HG03520 (cell line): ENCODE data around the gene PBX3.

Experiments
- ATAC-seq: cut with Tn5 transposase; IDR thresholded peaks from one replicate; pipeline ENCODE4 v1.9.1; 2021; ENCODE audit warnings: mild to moderate bottlenecking, moderate library complexity; ENCODE audit not compliant: unreplicated experiment

Gene PBX3

DNA sequence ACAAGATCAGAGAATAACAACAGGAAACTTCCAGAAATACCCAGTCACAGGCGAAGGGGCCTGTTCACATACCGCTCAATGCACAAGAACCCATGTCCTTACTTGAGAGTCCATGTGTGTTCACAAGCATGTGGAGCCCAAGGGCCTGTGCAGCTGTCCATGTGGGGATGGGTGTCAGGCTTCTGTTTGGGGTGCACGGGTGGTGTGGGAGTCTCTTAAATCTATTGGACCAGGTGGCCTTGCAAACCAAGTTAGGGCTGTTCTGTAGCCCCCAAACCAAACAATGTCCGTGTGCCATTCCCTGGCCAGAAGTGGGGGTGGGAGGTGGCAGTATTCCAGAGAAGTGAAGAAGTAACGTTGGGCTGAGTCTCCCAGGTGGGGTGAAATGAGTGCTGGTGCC, 222.3 kb downstream of the PBX3 start:
- no peak for ATAC-seq

DNA sequence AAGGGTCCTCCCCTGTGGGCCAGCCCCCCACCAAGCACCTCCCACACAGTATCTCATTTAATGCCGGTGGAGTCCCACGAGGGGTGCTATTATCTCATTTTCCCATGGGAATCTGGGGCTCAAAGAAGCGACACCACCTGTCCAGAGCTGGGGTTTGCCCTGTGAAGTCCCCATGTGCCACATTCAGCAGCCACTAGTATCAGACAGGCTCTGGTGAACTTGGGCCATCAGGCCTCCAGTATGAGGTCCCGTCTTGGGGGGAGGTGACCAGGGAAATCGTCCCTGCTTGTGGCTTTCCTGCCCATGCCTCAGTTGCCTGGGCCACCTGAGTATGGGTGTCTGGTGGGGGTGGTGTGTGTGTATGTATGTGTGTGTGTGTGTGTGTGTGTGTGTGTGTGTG, 222.7 kb downstream of the PBX3 start:
- no peak for ATAC-seq

DNA sequence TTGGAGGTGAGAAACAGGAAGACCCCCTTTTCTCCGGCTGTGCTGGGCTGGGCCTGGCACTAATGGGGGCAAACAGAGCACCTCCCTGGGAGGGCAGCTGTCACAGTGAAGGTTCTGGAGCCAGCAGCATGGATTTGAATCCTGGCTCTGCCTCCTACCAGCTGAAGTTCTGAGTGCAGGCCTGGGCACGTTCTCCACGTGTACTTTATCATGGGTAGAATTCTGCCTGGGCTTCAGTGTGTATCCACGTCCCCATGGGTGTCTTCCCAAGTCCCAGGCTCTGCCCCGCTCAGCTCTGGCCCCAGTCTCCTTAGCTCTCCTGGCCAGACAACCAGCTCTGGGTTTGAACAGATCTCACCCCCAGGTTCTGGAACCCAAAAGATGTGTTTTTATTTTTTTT, 223.2 kb downstream of the PBX3 start:
- ATAC-seq, result no peak

DNA sequence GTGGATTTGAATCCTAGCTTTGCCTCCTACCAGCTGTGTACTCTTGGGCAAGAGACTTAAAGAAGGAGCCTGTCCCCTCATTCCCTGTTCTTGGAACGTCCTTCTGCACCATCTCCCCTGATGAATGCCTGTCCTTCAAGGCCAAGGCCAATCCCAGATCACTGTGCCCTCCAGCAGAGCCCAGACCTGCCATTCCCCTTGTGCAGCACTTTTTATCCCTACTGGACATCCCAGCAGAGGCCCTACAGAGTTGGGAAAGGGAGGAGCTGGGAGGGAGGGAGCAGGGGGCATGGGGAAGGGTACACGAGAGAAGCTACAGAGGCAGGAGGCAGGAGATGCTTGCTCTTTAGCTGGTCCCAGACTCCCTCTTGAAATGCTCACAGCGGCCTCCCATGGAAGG, 223.9 kb downstream of the PBX3 start:
- no peak for ATAC-seq

DNA sequence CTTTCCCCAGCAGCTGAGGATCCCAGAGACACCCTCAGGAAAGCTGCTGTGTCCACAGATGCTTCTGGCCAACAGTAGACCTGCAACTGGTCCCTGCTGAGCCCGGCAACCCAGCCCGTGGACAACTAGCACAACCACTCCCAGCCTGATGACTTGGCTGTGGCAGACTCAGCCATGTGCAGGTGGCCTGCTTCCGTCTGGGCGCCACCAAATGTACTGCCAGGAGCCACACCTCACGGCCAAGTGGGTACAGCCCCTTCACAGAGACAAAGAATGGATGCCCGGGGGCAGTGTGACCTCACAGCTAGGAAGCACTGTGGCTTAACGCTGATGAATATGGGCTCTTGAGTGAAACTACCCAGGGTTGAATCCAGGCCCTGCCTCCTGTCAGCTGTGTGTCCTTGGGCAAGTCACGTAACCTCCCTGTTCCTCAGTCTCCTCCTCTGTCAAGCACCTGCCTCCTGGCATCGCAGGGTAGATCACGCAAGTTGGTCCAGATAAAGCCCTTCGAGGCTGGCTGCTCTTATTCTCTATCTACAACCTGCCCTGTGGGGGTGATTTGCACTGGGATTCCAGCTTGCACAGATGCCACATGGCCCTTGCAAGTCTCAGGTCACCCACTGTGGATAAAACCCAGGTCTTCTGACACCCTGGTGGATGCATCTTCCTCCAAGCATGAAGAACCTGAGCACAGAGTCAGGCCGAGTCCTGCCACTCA, 225.0 kb downstream of the PBX3 start:
- no peak for ATAC-seq

DNA sequence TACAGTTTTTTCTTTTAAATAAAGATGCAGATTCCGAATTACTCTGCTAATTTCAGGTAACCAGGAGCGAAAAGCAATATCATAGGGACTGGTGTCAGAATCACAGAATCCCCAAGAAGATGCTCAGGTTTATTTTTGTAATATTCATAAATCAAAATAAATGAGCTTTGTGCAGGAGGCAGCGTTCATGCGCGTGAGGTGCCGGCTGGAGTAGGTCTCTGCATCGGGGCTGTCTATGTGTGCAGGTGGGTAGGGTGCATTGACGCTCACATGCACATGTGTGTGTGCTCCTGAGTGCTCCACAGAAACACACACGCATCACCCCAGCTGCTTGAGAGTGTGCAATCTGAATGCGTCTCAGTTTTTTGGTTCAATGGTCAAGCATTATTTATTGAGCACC, 226.4 kb downstream of the PBX3 start:
- no peak for ATAC-seq

DNA sequence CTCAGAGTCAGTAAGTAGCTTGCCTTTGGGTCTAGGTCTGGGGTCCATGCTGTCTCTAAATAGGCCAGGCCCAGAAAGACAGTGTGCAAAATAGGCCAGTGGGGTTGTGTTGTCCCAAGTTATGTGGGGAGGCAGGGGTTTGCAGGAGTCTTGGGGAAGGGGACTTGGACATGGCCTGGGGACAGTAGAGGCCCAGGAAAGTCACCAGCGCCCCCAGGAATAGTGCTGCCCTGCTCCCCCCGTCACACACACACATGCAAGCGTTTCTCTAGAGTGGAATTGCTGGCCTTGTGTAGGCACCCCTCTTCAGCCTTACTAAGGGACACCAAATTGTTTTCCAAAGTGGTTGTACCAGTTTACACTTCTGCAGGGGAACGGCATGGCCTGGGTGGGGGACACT, 227.5 kb downstream of the PBX3 start:
- no peak for ATAC-seq

DNA sequence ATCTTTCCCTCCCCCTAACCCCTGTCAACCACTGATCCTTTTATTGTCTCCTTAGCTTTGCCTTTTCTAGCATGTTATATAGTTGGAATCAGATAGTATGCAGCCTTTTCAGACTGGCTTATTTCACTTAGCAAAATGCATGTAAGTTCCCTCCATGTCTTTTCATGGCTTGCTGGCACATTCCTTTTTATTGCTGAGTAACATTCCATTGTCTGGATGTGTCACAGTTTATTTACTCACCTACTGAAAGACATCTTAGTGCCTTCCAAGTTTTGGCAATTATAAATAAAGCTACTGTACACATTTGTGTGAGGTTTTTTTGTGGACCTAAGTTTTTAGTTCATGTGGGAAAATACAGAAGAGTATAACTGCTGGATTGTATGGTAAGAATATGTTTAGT, 230.1 kb downstream of the PBX3 start:
- ATAC-seq, result no peak

DNA sequence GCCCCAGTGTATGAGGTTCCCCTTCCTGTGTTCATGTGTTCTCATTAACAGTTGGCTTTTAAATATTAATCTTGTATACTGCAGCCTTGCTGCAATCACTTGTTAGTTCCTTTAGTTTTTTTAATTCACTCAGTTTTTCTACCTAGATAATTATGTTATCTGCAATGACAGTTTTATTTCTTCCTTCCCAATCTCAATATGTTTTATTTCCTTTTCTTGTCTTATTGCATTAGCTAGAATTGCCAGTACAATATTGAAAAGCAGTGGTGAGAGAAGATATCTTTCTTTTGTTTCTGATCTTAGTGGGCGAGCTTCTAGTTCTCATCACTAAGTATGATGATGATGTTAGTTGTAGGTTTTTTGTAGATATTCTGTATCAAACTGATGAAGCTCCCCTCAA, 232.2 kb downstream of the PBX3 start:
- ATAC-seq, result no peak

DNA sequence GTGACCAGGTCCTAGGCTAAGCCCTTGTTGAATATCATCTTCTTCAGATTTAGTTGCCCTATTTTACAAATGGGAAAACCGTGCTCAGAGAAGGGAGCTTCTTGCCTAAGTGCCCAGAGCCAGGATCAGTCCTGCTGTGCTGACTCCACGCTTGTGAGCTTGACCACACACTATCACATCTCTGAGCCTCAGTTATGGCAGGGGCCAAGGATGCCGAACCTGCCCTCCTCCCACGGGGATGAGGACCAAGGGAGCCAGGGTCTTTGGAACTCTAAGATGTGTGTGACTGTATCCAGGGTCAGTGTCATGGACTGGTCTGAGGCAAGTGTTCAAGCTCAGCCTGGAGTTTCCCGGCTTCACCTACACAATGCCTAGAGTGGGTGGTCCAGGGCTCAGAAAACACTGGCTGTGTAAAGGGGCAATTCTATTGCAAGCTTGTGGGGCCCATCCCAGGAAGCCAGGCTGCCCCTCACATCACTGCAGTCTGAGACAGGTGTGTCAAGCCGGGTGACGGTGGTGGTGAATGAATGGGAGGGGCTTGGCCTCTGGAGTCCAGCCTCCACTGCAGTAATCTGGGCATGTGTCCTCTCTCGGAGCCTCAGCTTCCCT, 235.7 kb downstream of the PBX3 start:
- ATAC-seq, result no peak

DNA sequence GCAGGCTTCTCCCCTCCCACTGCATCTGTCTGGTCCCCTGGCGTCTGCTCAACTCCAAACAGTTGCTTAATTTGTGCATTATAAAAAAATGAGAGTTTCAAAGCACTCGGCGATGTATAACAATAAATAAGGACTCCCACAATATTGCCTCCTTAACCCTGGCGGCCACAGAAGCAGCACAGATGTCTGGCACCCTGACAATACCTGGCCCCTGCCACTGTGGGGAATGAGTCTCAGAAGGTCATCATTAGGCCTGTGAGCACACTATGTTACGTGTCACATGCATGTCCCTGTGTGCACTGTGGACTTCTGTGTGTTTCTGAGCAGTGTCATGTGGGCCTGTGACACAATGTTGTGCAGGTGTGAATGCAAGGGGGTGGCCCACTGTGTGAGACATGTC, 236.5 kb downstream of the PBX3 start:
- ATAC-seq, result no peak

DNA sequence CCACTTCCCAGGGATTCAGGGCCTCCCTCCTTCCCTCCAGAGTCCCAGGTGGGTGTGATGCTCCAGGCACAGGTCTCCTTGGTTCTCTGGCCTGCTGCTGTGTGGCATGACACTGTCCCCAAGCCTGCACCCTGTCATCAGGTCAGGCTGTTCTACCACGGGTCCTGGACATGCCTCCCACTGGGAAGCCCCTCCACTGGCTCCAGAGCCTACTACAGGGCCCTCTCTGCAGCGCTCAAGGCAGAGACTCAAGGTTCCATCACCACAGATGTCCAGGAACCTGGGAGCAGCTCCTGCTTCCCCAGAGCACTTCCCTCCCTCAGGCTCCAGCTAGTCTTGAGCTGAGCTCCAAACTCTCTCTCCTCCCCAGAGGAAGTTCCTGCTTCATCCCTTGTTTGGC, 237.3 kb downstream of the PBX3 start:
- ATAC-seq, result no peak

DNA sequence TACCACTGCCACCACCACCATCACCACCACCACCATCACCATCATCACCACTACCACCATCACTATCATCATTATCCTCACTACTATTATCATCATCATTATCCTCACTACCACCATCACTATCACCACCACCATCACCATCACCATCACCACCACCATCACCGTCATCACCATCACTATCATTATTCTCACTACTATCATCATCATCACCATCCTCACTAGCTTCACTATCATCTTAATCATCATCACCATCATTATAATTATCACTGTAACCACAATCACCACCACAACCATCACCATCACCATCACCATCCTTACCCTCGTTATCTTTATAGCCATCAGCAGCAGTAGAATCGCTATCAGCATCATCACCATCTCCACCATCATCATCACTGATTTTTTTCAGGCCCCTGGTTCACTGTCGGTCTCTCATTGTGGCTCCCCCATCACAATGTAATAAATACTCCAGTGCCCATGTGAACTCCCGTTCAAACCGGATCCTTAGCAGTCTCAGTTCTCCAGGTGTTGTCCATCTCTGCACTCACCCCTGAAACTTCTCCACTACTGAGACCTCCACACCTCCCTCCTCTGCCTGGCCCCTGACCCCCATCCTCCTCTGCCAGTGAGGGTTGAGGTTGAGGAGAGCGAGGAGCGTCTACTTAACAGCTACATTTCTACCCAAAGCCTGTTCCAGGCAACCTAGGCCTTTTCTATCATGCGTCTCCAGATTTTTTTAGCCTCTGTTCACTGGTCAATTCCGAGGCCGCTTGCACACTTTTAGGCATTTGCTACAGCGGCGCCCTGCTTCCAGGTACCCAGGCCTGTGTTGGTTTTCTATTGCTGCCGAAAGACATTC, 238.2 kb downstream of the PBX3 start:
- ATAC-seq, result no peak

DNA sequence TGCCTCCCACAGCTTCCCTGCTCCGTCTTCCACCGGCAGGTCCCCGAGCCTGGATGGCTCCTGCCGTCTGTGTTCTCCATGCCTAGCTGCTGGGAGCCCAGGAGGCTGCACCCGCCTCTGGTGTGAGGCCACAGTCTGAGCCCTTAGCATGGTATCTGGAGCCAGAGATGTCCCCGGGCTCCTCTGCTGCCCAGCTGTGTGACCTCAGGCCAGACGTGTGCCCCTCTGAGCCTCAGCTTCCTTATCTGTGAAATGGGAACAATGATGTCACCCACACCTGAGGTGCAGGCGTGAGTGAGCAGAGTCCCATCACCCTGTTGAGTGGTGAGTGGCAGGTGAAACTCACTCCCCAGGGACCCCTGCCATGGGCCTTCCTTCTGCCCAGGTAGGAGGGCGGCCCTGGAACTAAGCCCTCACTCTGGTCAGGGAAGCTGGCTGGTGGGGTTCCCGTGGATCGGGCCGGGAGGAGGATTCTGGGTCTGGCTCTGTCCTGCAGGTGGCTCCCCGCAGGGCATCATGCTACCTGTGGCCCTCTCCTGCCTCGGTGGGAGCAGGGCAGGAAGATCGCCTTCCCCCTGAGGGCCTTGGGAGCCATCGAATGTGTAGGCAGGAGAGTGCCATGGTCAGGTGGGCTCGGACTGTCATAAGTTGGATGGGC, 239.0 kb downstream of the PBX3 start:
- ATAC-seq, result no peak

DNA sequence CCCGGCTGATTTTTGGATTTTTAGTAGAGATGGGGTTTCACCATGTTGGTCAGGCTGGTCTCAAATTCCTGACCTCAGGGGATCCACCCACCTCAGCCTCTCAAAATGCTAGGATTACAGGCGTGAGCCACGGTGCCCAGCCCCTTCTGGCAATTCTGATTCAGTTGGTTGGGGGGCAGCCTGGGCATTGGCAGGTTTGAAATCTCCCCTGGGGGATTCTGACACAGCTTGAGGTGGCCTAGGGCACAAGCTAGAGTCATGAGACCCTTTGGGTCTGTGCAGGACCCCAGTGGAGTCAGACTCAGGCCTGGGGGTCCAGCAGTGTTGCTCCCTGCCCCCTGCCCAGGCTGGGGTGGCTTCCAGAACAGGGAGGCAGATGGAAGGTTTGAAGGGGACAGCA, 239.8 kb downstream of the PBX3 start:
- no peak for ATAC-seq

DNA sequence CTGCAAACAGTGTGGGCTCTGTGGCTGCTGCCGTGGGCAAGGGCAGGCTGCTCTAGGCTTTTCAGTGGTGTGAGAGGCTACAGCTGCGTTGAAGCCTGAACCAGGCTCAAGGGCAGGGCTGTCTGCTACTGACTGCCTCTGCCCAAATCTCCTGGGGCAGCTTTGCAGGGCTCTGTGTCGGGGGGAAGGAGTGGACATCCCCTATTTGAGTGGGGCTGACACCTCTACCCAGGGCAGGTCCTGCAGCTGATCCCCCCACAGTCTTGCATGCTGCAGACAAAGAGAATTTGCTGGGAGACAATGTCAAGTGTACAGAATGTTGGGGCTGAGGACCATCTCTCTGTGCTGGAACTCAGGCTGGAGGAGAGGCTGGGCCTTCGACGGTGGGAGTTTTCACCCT, 240.2 kb downstream of the PBX3 start:
- ATAC-seq, result no peak

DNA sequence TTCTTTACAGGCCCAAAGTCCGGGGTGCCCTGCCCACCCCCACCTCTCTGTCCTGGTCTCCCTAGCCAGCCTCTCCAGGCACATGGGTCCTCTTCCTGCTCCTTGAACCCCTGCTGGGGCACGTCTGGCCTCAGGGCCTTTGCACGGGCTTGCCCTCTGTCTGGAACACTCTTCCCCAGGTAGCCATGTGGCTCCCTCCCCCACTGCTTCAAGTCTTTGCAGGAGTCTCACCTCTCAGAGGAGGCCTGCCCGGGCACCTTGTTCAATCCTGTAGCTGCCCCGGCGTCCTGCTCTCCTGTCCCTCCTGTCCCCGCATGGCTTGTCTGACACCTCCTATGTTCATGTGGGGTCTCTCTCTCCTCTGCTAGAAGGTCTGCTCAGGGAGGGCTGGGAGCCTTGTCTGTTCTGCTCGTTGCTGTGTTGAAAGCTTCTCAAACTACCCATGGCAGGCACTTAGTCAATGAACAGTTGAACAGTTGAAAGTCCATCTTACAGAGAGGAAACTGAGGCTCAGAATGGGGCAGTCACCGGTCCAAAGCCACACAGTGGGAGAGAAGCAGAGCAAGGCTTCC, 241.4 kb downstream of the PBX3 start:
- no peak for ATAC-seq

DNA sequence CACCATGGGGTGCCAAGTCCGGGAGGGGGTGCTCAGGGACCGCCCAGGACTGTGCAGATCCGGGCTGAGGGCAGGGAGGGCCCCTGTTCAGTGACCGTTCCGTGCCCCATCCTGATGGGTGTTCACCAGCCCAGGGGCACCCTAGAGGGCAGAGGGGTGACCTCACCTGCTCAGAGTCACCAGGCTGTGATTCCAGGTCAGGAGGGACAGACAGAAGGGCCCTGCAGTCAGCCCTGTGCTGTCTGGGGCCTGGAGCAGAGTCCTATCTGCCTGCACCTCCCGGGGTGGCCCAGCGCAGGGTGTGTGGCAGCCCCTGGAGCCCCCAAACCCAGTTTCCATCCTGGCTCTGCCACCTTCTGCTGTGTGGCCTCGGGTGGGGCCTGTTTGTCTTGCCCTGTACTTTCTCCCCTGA, 241.9 kb downstream of the PBX3 start:
- ATAC-seq, result no peak

DNA sequence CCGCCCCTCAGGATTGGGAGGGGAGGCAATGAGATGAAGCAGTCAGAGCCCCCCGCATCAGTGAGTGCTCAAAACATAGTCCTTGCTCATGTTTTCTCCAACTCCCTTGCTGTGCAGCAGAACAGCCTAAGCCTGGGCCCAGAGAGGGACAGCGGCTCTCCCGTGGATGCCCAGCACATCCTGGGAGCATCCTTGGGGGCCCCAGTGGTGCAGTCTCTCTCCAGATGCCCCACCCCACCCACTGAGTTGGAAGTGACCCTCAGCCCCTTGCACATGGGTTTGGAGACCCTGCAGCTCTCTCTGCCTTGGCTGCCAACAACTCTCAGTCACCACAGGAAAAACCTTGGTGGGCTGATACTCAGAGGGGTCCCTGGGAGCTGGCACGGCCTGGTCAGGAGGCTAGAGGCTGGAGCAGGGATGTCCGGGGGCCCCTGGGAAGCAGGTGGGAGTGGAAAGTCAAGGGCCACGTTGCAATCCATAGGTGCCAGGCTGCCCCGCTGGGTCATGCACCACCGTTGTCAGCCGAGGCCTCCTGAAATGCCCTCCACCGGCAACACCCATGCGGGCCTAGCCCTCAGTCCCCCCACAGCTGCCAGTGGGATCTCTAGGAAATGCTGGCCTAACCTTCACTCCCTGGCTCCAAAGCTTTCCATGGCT, 242.5 kb downstream of the PBX3 start:
- no peak for ATAC-seq

DNA sequence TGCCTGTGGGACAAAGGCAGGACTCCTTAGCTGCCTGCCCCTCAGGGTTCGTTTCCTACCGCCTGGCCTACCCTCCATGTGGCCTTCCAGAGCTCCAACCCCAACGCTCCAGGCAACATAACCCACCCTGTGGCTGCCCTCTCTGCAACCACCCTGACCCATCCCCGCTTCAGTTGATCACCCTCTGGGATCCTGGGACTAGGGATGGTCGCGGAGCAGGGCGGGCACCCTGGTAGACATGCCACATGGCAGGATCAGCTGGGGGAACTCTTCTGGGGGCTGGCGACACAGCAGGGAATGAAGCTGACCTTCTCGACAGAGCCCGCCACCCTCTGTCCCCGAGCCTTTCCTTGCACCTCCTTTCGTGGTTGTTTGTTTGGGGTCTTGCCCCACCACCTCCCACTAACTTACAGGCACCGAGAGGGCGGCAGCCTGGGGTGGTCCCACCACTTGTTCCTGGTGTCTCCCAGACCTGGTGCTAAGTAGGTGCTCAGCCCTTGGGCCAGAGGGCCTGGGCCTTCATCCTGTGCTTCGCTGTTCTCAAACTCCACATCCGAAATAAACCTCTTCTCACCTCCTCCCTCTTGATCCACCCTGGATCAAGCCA, 243.1 kb downstream of the PBX3 start:
- no peak for ATAC-seq
